Measurements from ENCODE around the gene NT5C2.

Gene NT5C2

GRCh38 chr10:103124420-103125096 is 68.5 kb downstream of the NT5C2 start:
- DNase-seq (ENCODE audit: low read depth, low spot score) = no peak

GRCh38 chr10:103123282-103124024 is 69.6 kb downstream of the NT5C2 start:
- DNase-seq (ENCODE audit: low read depth, low spot score) = no peak

GRCh38 chr10:103120977-103121735 is 71.9 kb downstream of the NT5C2 start:
- DNase-seq (ENCODE audit: low read depth, low spot score) = no peak

GRCh38 chr10:103120546-103120945 is 72.5 kb downstream of the NT5C2 start:
- DNase-seq (ENCODE audit: low read depth, low spot score) = no peak

GRCh38 chr10:103117247-103117646 is 75.8 kb downstream of the NT5C2 start:
- DNase-seq (ENCODE audit: low read depth, low spot score) = no peak

- DNase-seq (ENCODE audit: low read depth, low spot score) = no peak
Observed at GRCh38 chr10:103114876-103115275, 78.2 kb downstream of the NT5C2 start.

GRCh38 chr10:103111918-103112877 is 80.9 kb downstream of the NT5C2 start:
- DNase-seq (ENCODE audit: low read depth, low spot score) = no peak

- peak; percentile 11 for DNase-seq (ENCODE audit: low read depth, low spot score)
Observed at GRCh38 chr10:103111031-103111917, 81.8 kb downstream of the NT5C2 start.

- no peak for DNase-seq (ENCODE audit: low read depth, low spot score)
Observed at GRCh38 chr10:103110407-103110806, 82.7 kb downstream of the NT5C2 start.

- no peak for DNase-seq (ENCODE audit: low read depth, low spot score)
Observed at GRCh38 chr10:103109821-103110220, 83.3 kb downstream of the NT5C2 start.

GRCh38 chr10:103106539-103106938 is 86.5 kb downstream of the NT5C2 start:
- DNase-seq (ENCODE audit: low read depth, low spot score) = no peak

GRCh38 chr10:103105462-103105861 is 87.6 kb downstream of the NT5C2 start:
- DNase-seq (ENCODE audit: low read depth, low spot score) = no peak

GRCh38 chr10:103104721-103105120 is 88.4 kb downstream of the NT5C2 start:
- no peak for DNase-seq (ENCODE audit: low read depth, low spot score)

GRCh38 chr10:103103989-103104388 is 89.1 kb downstream of the NT5C2 start:
- DNase-seq (ENCODE audit: low read depth, low spot score) = no peak

GRCh38 chr10:103102195-103102594 is 90.9 kb downstream of the NT5C2 start:
- no peak for DNase-seq (ENCODE audit: low read depth, low spot score)

- no peak for DNase-seq (ENCODE audit: low read depth, low spot score)
Observed at GRCh38 chr10:103100620-103101019, 92.5 kb downstream of the NT5C2 start.

- DNase-seq (ENCODE audit: low read depth, low spot score) = no peak
Observed at GRCh38 chr10:103098240-103098639, 94.8 kb downstream of the NT5C2 start.

- no peak for DNase-seq (ENCODE audit: low read depth, low spot score)
Observed at GRCh38 chr10:103096130-103096529, 96.9 kb downstream of the NT5C2 start.

GRCh38 chr10:103095005-103095404 is 98.1 kb downstream of the NT5C2 start:
- DNase-seq (ENCODE audit: low read depth, low spot score) = no peak

GRCh38 chr10:103090911-103091310 is 102.2 kb downstream of the NT5C2 start:
- DNase-seq (ENCODE audit: low read depth, low spot score) = no peak

Measured in brain pericyte (primary cell).